ENCODE data around the gene FRMD5. TPM values are rescaled to one million over a fixed set of nuclear protein-coding genes. Genes with fewer than 3 reads are reported as not detected.

The FRMD5 gene
- total RNA-seq, 2 donors from 2014 or later: 9.1 to 25.1 TPM

- intact Hi-C loops (cut with DNase I): no loop called here
- no peak for ATAC-seq
- DNase-seq: no peak
Measured at GRCh38 chr15:44177139-44177538, 17.9 kb downstream of the FRMD5 start.

- intact Hi-C loops (cut with DNase I): no loop called here
- DNase-seq: no peak
- no peak for ATAC-seq
Measured at GRCh38 chr15:44173813-44174212, 21.3 kb downstream of the FRMD5 start.

GRCh38 chr15:44163370-44163769, 31.7 kb downstream of the FRMD5 start:
- intact Hi-C loops (cut with DNase I): no loop called here
- DNase-seq (no peak), ATAC-seq (no peak)

GRCh38 chr15:44160796-44161195, 34.3 kb downstream of the FRMD5 start:
- DNase-seq (no peak), ATAC-seq (no peak)
- intact Hi-C loops (cut with DNase I): no loop called here

GRCh38 chr15:44159492-44159891, 35.6 kb downstream of the FRMD5 start:
- intact Hi-C loops (cut with DNase I): no loop called here
- DNase-seq: no peak
- no peak for ATAC-seq

GRCh38 chr15:44158111-44158510, 37.0 kb downstream of the FRMD5 start:
- DNase-seq (no peak), ATAC-seq (no peak)
- intact Hi-C loops (cut with DNase I): no loop called here

- no peak for DNase-seq
- intact Hi-C loops (cut with DNase I): no loop called here
- ATAC-seq: no peak
Measured at GRCh38 chr15:44157679-44158078, 37.4 kb downstream of the FRMD5 start.

GRCh38 chr15:44153352-44153751, 41.7 kb downstream of the FRMD5 start:
- no peak for ATAC-seq
- DNase-seq: no peak
- intact Hi-C loops (cut with DNase I): no loop called here

- intact Hi-C loops (cut with DNase I): no loop called here
- ATAC-seq (no peak), DNase-seq (no peak)
Measured at GRCh38 chr15:44149224-44149623, 45.8 kb downstream of the FRMD5 start.

GRCh38 chr15:44148580-44148979, 46.5 kb downstream of the FRMD5 start:
- intact Hi-C loops (cut with DNase I): no loop called here
- DNase-seq (no peak), ATAC-seq (no peak)

- intact Hi-C loops (cut with DNase I): no loop called here
- DNase-seq (no peak), ATAC-seq (no peak)
Measured at GRCh38 chr15:44147636-44148035, 47.4 kb downstream of the FRMD5 start.

GRCh38 chr15:44145495-44145894, 49.6 kb downstream of the FRMD5 start:
- intact Hi-C loops (cut with DNase I): no loop called here
- ATAC-seq (peak in 1 of 2 donors; percentile 47), DNase-seq (no peak)

GRCh38 chr15:44144992-44145391, 50.1 kb downstream of the FRMD5 start:
- intact Hi-C loops (cut with DNase I): no loop called here
- ATAC-seq (peak in 1 of 2 donors; percentile 33), DNase-seq (no peak)

GRCh38 chr15:44144184-44144583, 50.9 kb downstream of the FRMD5 start:
- intact Hi-C loops (cut with DNase I): no loop called here
- DNase-seq (no peak), ATAC-seq (peak; percentile 73 to 78)

- ATAC-seq (peak in 1 of 2 donors; percentile 23), DNase-seq (no peak)
- intact Hi-C loops (cut with DNase I): no loop called here
Measured at GRCh38 chr15:44137750-44138149, 57.3 kb downstream of the FRMD5 start.

GRCh38 chr15:44136991-44137477, 58.0 kb downstream of the FRMD5 start:
- DNase-seq (no peak), ATAC-seq (no peak)
- intact Hi-C loops (cut with DNase I): no loop called here

- DNase-seq (no peak), ATAC-seq (no peak)
- intact Hi-C loops (cut with DNase I): no loop called here
Measured at GRCh38 chr15:44132057-44132456, 63.0 kb downstream of the FRMD5 start.

GRCh38 chr15:44130778-44131177, 64.3 kb downstream of the FRMD5 start:
- ATAC-seq (no peak), DNase-seq (no peak)
- intact Hi-C loops (cut with DNase I): no loop called here

GRCh38 chr15:44129911-44130310, 65.2 kb downstream of the FRMD5 start:
- ATAC-seq (no peak), DNase-seq (no peak)
- intact Hi-C loops (cut with DNase I): no loop called here

- intact Hi-C loops (cut with DNase I): no loop called here
- ATAC-seq (no peak), DNase-seq (no peak)
Measured at GRCh38 chr15:44128443-44128842, 66.6 kb downstream of the FRMD5 start.

GRCh38 chr15:44125879-44126278, 69.2 kb downstream of the FRMD5 start:
- ATAC-seq: no peak

GRCh38 chr15:44102675-44103254, 92.3 kb downstream of the FRMD5 start:
- DNase-seq (no peak), ATAC-seq (peak; percentile 71 to 95)
- intact Hi-C loops (cut with DNase I): no loop called here

More at GRCh38 chr15:44125879-44126278, 69.2 kb downstream of the FRMD5 start:
- no peak for DNase-seq
- intact Hi-C loops (cut with DNase I): no loop called here
